ENCODE measurements around the gene SWAP70.

DNA sequence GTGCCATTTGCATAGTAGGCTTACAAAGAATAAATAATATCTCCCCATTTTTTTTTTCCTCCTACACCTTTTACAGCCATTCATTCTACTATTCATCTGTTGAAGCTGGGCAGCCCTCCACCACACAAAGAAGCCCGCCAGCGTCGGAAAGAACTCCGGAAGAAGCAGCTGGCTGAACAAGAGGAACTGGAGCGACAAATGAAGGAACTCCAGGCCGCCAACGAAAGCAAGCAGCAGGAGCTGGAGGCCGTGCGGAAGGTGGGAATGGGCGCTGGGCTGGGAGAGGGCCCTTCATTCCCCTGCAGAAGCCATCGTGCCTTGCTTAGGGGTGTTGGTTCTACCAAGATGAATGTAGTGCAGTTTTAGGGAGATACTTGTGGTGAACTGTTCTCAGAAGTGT lies 68.6 kb downstream of the SWAP70 start:
- TF ChIP-seq CTCF (IDR thresholded peaks at IDR 0.05; ENCODE audit: low read depth, low read length, poor library complexity, severe bottlenecking) (no peak), EZH2phosphoT487 (IDR thresholded peaks at IDR 0.05; ENCODE audit: borderline replicate concordance, low read length) (no peak)
